Breast epithelium (tissue), 4 donors: ENCODE results near the gene PLOD3. TPM values are rescaled to one million over a fixed set of nuclear protein-coding genes. Genes with fewer than 3 reads are reported as not detected.

Experiments used
- DNase-seq, 2 donors: peaks; one replicate each; pipeline ENCODE4 v3.0.0-alpha.2; 2019; ENCODE audit warnings: low spot score in 2 of 2
- H3K27ac ChIP-seq, 2 donors: fragments of 200-600 bp; sonication (generic) in 1 of 2; one replicate each; pipeline ENCODE4 v1.5.1; 2016 to 2019; ENCODE audit warnings: mild to moderate bottlenecking in 1 of 2
- H3K27me3 ChIP-seq, 2 donors: fragments of 200-600 bp; sonication (generic) in 1 of 2; one replicate each; pipeline versions ENCODE4 v1.5.1 to v1.6.0; 2017 to 2019; ENCODE audit warnings: control low read depth in 1 of 2, mild to moderate bottlenecking in 1 of 2
- H3K36me3 ChIP-seq: fragments of 200-600 bp; one replicate; pipeline ENCODE4 v1.5.1; 2019
- H3K4me1 ChIP-seq, 2 donors: fragments of 200-600 bp; sonication (generic); one replicate each; pipeline ENCODE4 v1.5.1; 2016 to 2019; ENCODE audit warnings: control low read depth in 1 of 2
- H3K4me3 ChIP-seq, 3 donors: fragments of 200-600 bp; sonication (generic); 1 replicate in 2 of 3; 2 replicates in 1 of 3; pipeline ENCODE4 v1.5.1; 2016 to 2019; ENCODE audit warnings: mild to moderate bottlenecking in 3 of 3, moderate library complexity in 2 of 3
- H3K9me3 ChIP-seq, 2 donors: fragments of 200-600 bp; sonication (generic) in 1 of 2; one replicate each; pipeline ENCODE4 v1.5.1; 2016 to 2019; ENCODE audit warnings: control low read depth in 1 of 2
- POLR2A ChIP-seq: fragments of 450-650 bp; IDR thresholded peaks from one replicate; pipeline ENCODE4 v1.6.1; 2016; ENCODE audit warnings: antibody characterized with exemption, mild to moderate bottlenecking, moderate library complexity
- POLR2AphosphoS5 ChIP-seq, 3 donors: sonication (generic); formaldehyde crosslinking; IDR thresholded peaks; one replicate each; pipeline ENCODE4 v1.6.1; 2017; ENCODE audit warnings: antibody characterized with exemption in 3 of 3
- intact Hi-C: fragments of 100-400 bp; cut with DNase I; formaldehyde crosslinking; loops from one replicate; pipeline ENCODE4 v1.15.1; 2023; ENCODE audit warnings: low total_unique reads
- total RNA-seq, 3 donors: library from RNA; depleted of rRNA; stranded (reverse); fragments of >200 nt; gene quantifications; one replicate each; pipeline ENCODE4 v1.1.0, GENCODE V29; 2016
- TF ChIP-seq, protein P1 (sequence below), 3 donors: fragments of 450-650 bp; IDR thresholded peaks; one replicate each; pipeline ENCODE4 v1.5.1; 2016 to 2017; ENCODE audit warnings: antibody characterized with exemption in 3 of 3, mild to moderate bottlenecking in 3 of 3, moderate library complexity in 3 of 3

The PLOD3 gene
- total RNA-seq, 3 donors from 2014 or later: 23.9 to 46.2 (median 43.2) TPM

- H3K27me3 ChIP-seq: no peaks in the 10 kb centered on the region
- no peaks in the 10 kb centered on the region for H3K9me3 ChIP-seq
- peak overlapping the region; percentile 94 to 98 for H3K27ac ChIP-seq
- no peaks in the 10 kb centered on the region for H3K36me3 ChIP-seq
- intact Hi-C loops: no loop called here
- peaks cover 0 to 7% of the 10 kb centered on the region in 2 donors for H3K4me1 ChIP-seq
- DNase-seq: no peak
- H3K4me3 ChIP-seq: peak overlapping the region; percentile 72 to 84 (median 73)
- no peak for TF ChIP-seq POLR2AphosphoS5 (IDR thresholded peaks at IDR 0.05)
- TF ChIP-seq POLR2A: no peak
- TF ChIP-seq, protein P1, sequence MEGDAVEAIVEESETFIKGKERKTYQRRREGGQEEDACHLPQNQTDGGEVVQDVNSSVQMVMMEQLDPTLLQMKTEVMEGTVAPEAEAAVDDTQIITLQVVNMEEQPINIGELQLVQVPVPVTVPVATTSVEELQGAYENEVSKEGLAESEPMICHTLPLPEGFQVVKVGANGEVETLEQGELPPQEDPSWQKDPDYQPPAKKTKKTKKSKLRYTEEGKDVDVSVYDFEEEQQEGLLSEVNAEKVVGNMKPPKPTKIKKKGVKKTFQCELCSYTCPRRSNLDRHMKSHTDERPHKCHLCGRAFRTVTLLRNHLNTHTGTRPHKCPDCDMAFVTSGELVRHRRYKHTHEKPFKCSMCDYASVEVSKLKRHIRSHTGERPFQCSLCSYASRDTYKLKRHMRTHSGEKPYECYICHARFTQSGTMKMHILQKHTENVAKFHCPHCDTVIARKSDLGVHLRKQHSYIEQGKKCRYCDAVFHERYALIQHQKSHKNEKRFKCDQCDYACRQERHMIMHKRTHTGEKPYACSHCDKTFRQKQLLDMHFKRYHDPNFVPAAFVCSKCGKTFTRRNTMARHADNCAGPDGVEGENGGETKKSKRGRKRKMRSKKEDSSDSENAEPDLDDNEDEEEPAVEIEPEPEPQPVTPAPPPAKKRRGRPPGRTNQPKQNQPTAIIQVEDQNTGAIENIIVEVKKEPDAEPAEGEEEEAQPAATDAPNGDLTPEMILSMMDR (IDR thresholded peaks at IDR 0.05): no peak
These were observed 27.8 kb upstream of the PLOD3 start for GRCh38 chr7:101245147-101245668.

DNA sequence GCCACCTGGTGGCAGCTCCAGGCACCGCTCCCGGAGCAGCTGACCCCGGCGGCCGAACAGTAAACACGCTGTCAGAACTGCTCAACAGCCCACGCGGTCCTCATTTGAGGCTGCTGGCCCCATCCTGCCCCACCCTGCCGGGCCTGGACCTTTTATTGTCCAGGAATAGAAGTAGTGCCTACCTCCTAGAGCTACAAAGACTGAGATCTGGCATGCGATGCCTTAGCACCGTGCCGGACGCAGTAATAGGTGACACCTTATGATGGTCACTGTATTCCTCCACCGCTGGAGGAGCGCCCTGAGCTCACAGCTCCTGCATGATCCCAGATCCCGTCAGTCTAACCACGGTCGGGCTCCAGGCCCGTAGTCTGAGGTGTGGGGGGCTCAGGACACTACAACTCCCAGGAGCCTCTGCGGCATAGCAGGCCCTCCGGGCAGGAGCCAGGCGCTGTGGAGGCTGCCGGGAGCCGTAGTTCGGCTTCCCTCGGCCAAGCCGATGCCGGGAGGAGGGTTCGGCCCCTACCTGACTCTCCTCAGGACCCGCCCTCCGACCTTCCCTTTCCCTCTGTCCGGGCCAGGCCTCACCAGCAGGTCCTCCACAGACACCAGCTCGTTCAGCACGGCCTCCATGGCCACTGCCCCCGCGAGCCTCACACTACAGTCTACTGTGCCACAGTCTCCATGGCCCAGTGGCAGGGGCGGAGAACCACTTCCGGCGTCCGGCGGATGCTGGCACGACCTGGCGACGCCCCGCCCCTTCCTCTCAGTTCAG lies 27.2 kb upstream of the PLOD3 start, which contains the start of gene FIS1:
Gene FIS1 (minus strand): TSS at position 707 of the 772 bp plus-strand sequence. CDS start 77 bp downstream, at position 630.
- TF ChIP-seq POLR2A: peak; percentile 60
- TF ChIP-seq, protein P1 (IDR thresholded peaks at IDR 0.05): peak; percentile 1 to 94 (median 90)
- peak; percentile 91 to 92 (median 92) for TF ChIP-seq POLR2AphosphoS5 (IDR thresholded peaks at IDR 0.05)
- intact Hi-C loops: no loop called here
- H3K36me3 ChIP-seq: no peaks in the 10 kb centered on the region
- DNase-seq: peak; percentile 91 to 94
- H3K4me3 ChIP-seq: peak within 1 kb of the TSS; percentile 72 to 84 (median 73)
- H3K27ac ChIP-seq: peak within 1 kb of the TSS; percentile 94 to 98
- H3K27me3 ChIP-seq: no peaks in the 10 kb centered on the region
- H3K9me3 ChIP-seq: no peaks in the 10 kb centered on the region
- H3K4me1 ChIP-seq: peaks cover 0 to 7% of the 10 kb centered on the region in 2 donors

GRCh38 chr7:101243646-101244374 lies 26.4 kb upstream of the PLOD3 start:
- peak overlapping the region; percentile 72 to 84 (median 73) for H3K4me3 ChIP-seq
- H3K27me3 ChIP-seq: no peaks in the 10 kb centered on the region
- H3K27ac ChIP-seq: peak overlapping the region; percentile 94 to 98
- no peaks in the 10 kb centered on the region for H3K36me3 ChIP-seq
- H3K9me3 ChIP-seq: no peaks in the 10 kb centered on the region
- TF ChIP-seq, protein P1 (IDR thresholded peaks at IDR 0.05): peak in 1 of 3 donors; percentile 94
- TF ChIP-seq POLR2A: no peak
- TF ChIP-seq POLR2AphosphoS5 (IDR thresholded peaks at IDR 0.05): no peak
- no peak for DNase-seq
- intact Hi-C loops: no loop called here
- H3K4me1 ChIP-seq: peaks cover 0 to 9% of the 10 kb centered on the region in 2 donors

- no peak for DNase-seq
- TF ChIP-seq, protein P1 (IDR thresholded peaks at IDR 0.05): no peak
- Histone ChIP-seq H3K36me3 (no peaks in the 10 kb centered on the region), H3K9me3 (no peaks in the 10 kb centered on the region), H3K27ac (peak overlapping the region in 1 of 2 donors; percentile 93), H3K4me3 (no peak overlapping the region), H3K27me3 (no peaks in the 10 kb centered on the region), H3K4me1 (peaks cover 0 to 11% of the 10 kb centered on the region in 2 donors)
- intact Hi-C loops: no loop called here
These were observed 24.3 kb upstream of the PLOD3 start for GRCh38 chr7:101241443-101242349.
